GM12892 (cell line): ENCODE data around the gene TCP1.
"Not testable (repeated sequence)": the region's sequence is repeated elsewhere in the genome, so short reads cannot be mapped to it uniquely, and the experiment has no call there.

Source experiments
- DNase-seq: peaks from one replicate; pipeline ENCODE4 v3.0.0; 2011; ENCODE audit not compliant: insufficient read length
- FAIRE-seq: peaks from 2 replicates; lab custom pipeline; 2011; peaks lifted over from hg19 to GRCh38; lab: Jason Lieb, UNC
- POLR2A ChIP-seq: IDR thresholded peaks from 2 replicates; pipeline ENCODE4 v1.6.1; 2011; ENCODE audit warnings: low read depth, low read length, control low read depth
- POLR2AphosphoS5 ChIP-seq: IDR thresholded peaks from 2 replicates; pipeline ENCODE4 v1.6.1; 2011; ENCODE audit warnings: low read depth, low read length, control low read depth
- TAF1 ChIP-seq: IDR thresholded peaks from 2 replicates; pipeline ENCODE4 v1.6.1; 2011; ENCODE audit warnings: low read depth, mild to moderate bottlenecking, control low read depth, low read length, borderline replicate concordance

TCP1 gene

DNA sequence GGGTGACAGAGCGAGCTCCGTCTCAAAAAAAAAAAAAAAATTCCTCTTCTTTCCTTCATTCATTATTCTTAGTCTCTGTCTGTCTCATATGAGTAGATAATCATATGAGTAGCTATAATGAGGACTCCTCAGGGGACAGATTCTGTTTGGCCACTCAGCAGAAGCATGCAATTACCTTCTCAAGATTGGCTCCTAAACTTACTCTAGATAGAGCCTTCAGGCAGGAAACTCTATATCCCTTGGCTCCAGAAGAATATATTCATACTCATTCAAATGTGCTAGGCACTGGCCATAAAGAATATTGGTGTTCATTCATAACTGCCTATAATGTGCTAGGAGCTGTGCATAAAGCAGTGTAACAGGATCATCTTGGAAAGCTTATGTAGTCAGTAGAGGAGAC lies 29.8 kb downstream of the TCP1 start:
- no peak for TF ChIP-seq POLR2AphosphoS5
- TF ChIP-seq TAF1: no peak
- no peak for TF ChIP-seq POLR2A
- FAIRE-seq (no peak), DNase-seq (no peak)

GRCh38 chr6:159758031-159759001 lies 31.1 kb downstream of the TCP1 start:
- DNase-seq: no peak
- no peak for FAIRE-seq
- peak; percentile 45; the same call in 1 of the 2 replicates for TF ChIP-seq POLR2AphosphoS5
- no peak for TF ChIP-seq POLR2A

DNA sequence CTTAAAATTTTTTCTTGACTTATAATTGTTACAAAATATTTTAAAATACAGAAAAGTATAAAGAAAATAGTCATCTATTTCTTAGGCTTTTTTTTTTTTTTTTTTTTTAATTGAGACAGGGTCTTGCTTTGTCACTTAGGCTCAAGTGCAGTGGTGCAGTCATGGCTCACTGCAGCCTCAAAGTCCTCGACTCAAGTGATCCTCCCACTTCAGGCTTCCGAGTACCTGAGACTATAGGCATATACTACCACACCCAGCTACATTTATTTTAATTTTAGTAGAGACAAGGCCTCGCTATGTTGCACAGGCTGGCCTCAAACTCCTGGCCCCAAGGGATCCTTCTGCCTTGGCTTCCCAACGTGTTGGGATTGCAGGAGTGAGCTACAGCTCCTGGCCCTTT lies 32.9 kb downstream of the TCP1 start:
- FAIRE-seq: no peak
- no peak for DNase-seq
- TF ChIP-seq TAF1 (no peak), POLR2AphosphoS5 (no peak), POLR2A (no peak)

- no peak for FAIRE-seq
- no peak for DNase-seq
- TF ChIP-seq TAF1: no peak
- TF ChIP-seq POLR2AphosphoS5: peak; percentile 57; the same call in 1 of the 2 replicates
- TF ChIP-seq POLR2A: peak; percentile 46; the same call in 1 of the 2 replicates
Observed at GRCh38 chr6:159754959-159755914, 34.2 kb downstream of the TCP1 start.

DNA sequence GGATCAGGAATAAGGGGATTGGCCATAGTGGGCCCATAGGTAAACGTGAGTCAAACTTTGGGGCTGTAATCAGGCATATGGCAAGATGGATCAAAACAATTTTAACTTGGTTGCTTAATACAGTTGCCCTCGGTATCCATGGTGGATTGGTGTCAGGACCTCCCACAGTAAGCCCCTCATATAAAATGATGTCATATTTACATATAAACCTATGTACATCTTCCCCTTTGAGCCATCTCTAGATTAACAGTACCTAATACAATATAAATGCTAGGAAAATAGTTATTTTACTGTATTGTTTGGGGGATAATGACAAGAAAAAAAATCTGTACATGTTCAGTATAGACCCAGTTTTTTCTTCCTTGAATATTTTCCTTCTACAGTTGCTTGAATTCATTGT lies 35.0 kb downstream of the TCP1 start:
- FAIRE-seq (no peak), DNase-seq (no peak)
- TF ChIP-seq TAF1 (no peak), POLR2A (no peak), POLR2AphosphoS5 (no peak)

DNA sequence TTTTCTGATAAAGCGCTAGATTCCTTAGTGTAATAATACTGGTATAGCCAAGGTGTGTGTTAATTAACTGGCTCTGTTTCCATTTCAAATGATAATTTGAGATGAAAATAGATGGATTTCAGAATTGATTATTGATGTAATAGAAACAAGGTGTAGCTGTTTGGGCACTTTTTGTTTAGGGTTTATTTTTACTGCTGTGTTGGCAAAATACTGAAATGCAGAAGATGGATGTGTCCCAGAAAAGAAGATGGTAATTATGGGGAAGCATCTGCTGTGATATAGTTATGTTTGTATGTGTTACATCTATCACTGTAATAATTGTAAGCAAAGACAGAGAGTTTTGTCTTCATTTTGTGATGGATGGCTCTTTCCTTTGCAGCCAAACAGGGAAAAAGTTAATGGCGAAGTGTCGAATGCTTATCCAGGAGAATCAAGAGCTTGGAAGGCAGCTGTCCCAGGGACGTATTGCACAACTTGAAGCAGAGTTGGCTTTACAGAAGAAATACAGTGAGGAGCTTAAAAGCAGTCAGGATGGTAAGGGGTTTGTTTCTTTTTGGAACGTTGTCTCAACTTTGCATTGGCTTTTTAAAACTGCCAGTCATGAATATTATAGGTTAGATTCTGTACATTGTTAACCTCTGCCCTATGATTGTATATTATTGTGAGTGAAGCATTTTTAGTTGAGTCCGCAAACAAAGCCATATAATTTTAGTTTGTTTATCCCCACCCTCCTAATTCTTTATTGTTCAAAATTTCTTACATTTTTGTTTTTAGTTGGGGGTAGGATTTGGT lies 36.1 kb downstream of the TCP1 start:
- DNase-seq (no peak), FAIRE-seq (no peak)
- TF ChIP-seq TAF1 (no peak), POLR2A (no peak), POLR2AphosphoS5 (peak; percentile 17; the same call in 1 of the 2 replicates)

- DNase-seq (no peak), FAIRE-seq (peak; percentile 36)
- TF ChIP-seq TAF1: no peak
Observed at GRCh38 chr6:159751448-159751847, 38.0 kb downstream of the TCP1 start.

DNA sequence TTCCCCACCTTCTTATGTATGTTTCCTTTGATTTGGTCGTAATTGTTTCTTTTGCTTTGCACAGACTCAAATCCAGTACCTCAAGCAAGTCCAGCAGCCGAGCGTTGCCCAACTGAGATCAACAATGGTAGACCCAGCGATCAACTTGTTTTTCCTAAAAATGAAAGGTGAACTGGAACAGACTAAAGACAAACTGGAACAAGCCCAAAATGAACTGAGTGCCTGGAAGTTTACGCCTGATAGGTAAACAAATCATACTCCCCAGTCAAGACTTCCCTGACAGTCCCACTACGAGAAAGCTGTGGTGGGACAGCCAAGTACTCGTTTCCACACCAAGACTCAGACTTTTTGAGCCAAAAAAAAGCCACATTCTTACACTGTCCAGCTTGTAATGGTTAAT lies 41.3 kb downstream of the TCP1 start:
- DNase-seq: not testable (repeated sequence)
- FAIRE-seq: peak; percentile 61

GRCh38 chr6:159746759-159747158 lies 42.6 kb downstream of the TCP1 start:
- no peak for DNase-seq
- no peak for FAIRE-seq
- TF ChIP-seq POLR2AphosphoS5 (no peak), POLR2A (no peak), TAF1 (no peak)

- DNase-seq: no peak
- TF ChIP-seq POLR2AphosphoS5 (no peak), POLR2A (no peak), TAF1 (no peak)
- FAIRE-seq: no peak
Observed at GRCh38 chr6:159745081-159745480, 44.3 kb downstream of the TCP1 start.

GRCh38 chr6:159742165-159742564 lies 47.2 kb downstream of the TCP1 start:
- no peak for TF ChIP-seq TAF1
- no peak for TF ChIP-seq POLR2AphosphoS5
- TF ChIP-seq POLR2A: no peak
- DNase-seq (no peak), FAIRE-seq (no peak)
